ENCODE data around the gene SLC66A3. TPM values are rescaled to one million over a fixed set of nuclear protein-coding genes. Genes with fewer than 3 reads are reported as not detected.

The SLC66A3 gene
- total RNA-seq, 1 experiment from 2014 or later = 19.2 TPM

DNA sequence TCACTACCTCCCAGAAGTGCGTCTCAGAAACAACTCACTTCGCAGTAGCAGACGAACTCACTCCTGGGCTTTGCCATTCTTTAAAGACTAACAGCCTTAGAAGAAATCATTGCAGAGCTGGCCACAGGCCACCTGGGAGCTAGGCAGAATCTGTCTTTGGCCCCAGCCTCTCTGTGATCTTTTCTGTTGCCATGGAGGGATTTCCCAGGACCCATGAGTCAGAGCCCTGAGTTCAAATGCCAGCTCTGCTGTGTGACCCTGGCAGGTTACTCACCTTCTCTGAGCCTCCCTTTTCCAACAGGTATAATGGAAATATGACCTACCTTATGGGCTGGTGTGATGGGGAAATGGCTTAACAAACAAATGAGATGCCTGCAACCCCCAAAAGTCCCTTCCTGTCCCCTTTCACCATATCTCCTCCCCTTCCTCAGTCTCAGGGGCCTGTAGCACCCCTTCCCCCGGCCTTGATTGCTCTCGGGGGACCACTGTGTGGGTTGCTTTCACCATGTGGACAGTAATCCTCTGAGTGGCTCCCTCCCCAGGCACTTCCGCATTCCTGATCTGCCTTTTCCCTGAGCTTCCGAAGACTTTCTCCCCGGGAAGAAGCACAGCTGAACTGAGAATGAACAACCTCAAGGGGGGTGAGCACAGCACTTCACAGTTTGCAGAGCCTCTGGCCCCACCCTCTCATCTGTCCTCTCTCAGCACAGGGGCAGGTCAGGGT is 34.0 kb upstream of the SLC66A3 start:
- intact Hi-C loops (cut with micrococcal nuclease) = no loop called here
- H3K4me2 ChIP-seq (ENCODE audit: low read length) = no peak overlapping the region
- no peaks in the 10 kb centered on the region for H3F3A ChIP-seq (ENCODE audit: low read length, unreplicated experiment)
- no peaks in the 10 kb centered on the region for H3K79me2 ChIP-seq (ENCODE audit: low read length)
- POLR2A ChIA-PET (ENCODE audit: unreplicated experiment) = no interaction called here
- no peak overlapping the region for H3K27ac ChIP-seq (ENCODE audit: low read length)
- BruUV-seq (replicated peaks) = no TSS peak
- no peaks in the 10 kb centered on the region for H3K9me2 ChIP-seq (replicated peaks; ENCODE audit: low read length)
- no peaks in the 10 kb centered on the region for H3K36me3 ChIP-seq (ENCODE audit: low read depth, low read length)
- no peaks in the 10 kb centered on the region for H4K20me1 ChIP-seq (ENCODE audit: low read length)
- DNase-seq = no peak
- ATAC-seq = no peak
- H3K9me3 ChIP-seq (ENCODE audit: low read length) = no peaks in the 10 kb centered on the region
- no peak overlapping the region for H3K4me3 ChIP-seq (ENCODE audit: low read length)
- H3K4me1 ChIP-seq (ENCODE audit: insufficient read depth, low read length) = peaks cover 4% of the 10 kb centered on the region; the same call in 1 of the 2 replicates
- H3K27me3 ChIP-seq (ENCODE audit: low read length) = no peaks in the 10 kb centered on the region
- H2AFZ ChIP-seq (ENCODE audit: low read length) = no peak overlapping the region
- TF ChIP-seq, protein P1, sequence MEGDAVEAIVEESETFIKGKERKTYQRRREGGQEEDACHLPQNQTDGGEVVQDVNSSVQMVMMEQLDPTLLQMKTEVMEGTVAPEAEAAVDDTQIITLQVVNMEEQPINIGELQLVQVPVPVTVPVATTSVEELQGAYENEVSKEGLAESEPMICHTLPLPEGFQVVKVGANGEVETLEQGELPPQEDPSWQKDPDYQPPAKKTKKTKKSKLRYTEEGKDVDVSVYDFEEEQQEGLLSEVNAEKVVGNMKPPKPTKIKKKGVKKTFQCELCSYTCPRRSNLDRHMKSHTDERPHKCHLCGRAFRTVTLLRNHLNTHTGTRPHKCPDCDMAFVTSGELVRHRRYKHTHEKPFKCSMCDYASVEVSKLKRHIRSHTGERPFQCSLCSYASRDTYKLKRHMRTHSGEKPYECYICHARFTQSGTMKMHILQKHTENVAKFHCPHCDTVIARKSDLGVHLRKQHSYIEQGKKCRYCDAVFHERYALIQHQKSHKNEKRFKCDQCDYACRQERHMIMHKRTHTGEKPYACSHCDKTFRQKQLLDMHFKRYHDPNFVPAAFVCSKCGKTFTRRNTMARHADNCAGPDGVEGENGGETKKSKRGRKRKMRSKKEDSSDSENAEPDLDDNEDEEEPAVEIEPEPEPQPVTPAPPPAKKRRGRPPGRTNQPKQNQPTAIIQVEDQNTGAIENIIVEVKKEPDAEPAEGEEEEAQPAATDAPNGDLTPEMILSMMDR (conservative IDR thresholded peaks at IDR 0.05; ENCODE audit: low read depth, low read length) = no peak
- no peak for TF ChIP-seq EZH2phosphoT487 (IDR thresholded peaks at IDR 0.05; ENCODE audit: borderline replicate concordance, low read length)
- TF ChIP-seq EZH2 (IDR thresholded peaks at IDR 0.05; ENCODE audit: low read length, unreplicated experiment) = no peak
- no peak overlapping the region for H3K9ac ChIP-seq (ENCODE audit: low read length)
- CTCF ChIA-PET = interaction anchor here (0.7 to 1.3 kb wide), 2 partner anchors 286 to 289 kb away, joined by 3 to 7 read pairs (median 3); no protein-coding TSS in a partner anchor

DNA sequence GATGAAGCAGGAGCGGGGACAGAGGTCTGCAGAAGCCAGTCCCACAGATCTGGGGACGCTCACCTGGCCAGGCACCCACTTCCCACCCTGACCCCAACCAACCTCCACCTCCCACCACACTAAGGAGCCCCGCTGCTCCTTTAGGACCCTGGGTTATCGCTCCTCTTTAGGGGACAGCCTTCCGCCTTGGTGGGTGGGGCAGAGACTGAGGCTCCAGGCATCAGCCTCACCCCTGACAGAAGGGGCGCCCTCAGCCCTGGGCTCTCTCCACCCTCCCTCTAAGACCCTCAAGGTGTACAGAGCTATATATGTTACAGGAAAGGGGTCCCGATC is 33.5 kb upstream of the SLC66A3 start:
- no peak overlapping the region for H3K4me3 ChIP-seq (ENCODE audit: low read length)
- H4K20me1 ChIP-seq (ENCODE audit: low read length) = no peaks in the 10 kb centered on the region
- no peak overlapping the region for H3K27ac ChIP-seq (ENCODE audit: low read length)
- H3F3A ChIP-seq (ENCODE audit: low read length, unreplicated experiment) = no peaks in the 10 kb centered on the region
- ChIA-PET CTCF (interaction anchor here (1.3 kb wide), 1 partner anchor 289 kb away, joined by 7 read pairs; no protein-coding TSS in a partner anchor), POLR2A (ENCODE audit: unreplicated experiment) (no interaction called here)
- intact Hi-C loops (cut with micrococcal nuclease) = no loop called here
- no peaks in the 10 kb centered on the region for H3K9me2 ChIP-seq (replicated peaks; ENCODE audit: low read length)
- H3K9me3 ChIP-seq (ENCODE audit: low read length) = no peaks in the 10 kb centered on the region
- no peaks in the 10 kb centered on the region for H3K79me2 ChIP-seq (ENCODE audit: low read length)
- no peak for ATAC-seq
- no peak for DNase-seq
- TF ChIP-seq EZH2 (IDR thresholded peaks at IDR 0.05; ENCODE audit: low read length, unreplicated experiment) (no peak), EZH2phosphoT487 (IDR thresholded peaks at IDR 0.05; ENCODE audit: borderline replicate concordance, low read length) (no peak)
- TF ChIP-seq, protein P1 (conservative IDR thresholded peaks at IDR 0.05; ENCODE audit: low read depth, low read length) = no peak
- BruUV-seq (replicated peaks) = no TSS peak
- peaks cover 4% of the 10 kb centered on the region; the same call in 1 of the 2 replicates for H3K4me1 ChIP-seq (ENCODE audit: insufficient read depth, low read length)
- no peaks in the 10 kb centered on the region for H3K27me3 ChIP-seq (ENCODE audit: low read length)
- no peaks in the 10 kb centered on the region for H3K36me3 ChIP-seq (ENCODE audit: low read depth, low read length)
- H3K4me2 ChIP-seq (ENCODE audit: low read length) = no peak overlapping the region
- no peak overlapping the region for H2AFZ ChIP-seq (ENCODE audit: low read length)
- H3K9ac ChIP-seq (ENCODE audit: low read length) = no peak overlapping the region

DNA sequence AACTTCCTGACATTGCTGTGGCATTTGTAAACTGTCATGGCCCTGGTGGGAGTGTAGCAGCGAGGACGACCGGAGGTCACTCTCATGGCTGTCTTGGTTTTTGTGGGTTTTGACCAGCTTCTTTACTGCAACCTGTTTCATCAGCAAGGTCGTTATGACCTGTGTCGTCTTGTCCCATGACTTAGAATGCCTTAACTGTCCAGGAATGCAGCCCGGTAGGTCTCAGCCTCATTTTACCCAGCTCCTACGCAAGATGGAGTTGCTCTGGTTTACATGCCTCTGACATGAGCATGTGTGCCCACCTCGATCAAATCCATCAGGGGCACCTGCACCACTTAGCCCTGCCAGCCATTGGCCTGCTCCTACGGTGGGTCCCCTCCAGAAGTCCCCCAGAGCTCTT is 32.9 kb upstream of the SLC66A3 start:
- Histone ChIP-seq H3K9ac (ENCODE audit: low read length) (no peak overlapping the region), H3K79me2 (ENCODE audit: low read length) (no peaks in the 10 kb centered on the region), H3K9me2 (replicated peaks; ENCODE audit: low read length) (no peaks in the 10 kb centered on the region), H3K4me1 (ENCODE audit: insufficient read depth, low read length) (no peaks in the 10 kb centered on the region; the same call in 1 of the 2 replicates), H3K9me3 (ENCODE audit: low read length) (no peaks in the 10 kb centered on the region), H4K20me1 (ENCODE audit: low read length) (no peaks in the 10 kb centered on the region), H3K4me3 (ENCODE audit: low read length) (no peak overlapping the region), H2AFZ (ENCODE audit: low read length) (no peak overlapping the region), H3K27ac (ENCODE audit: low read length) (no peak overlapping the region), H3K4me2 (ENCODE audit: low read length) (no peak overlapping the region), H3K36me3 (ENCODE audit: low read depth, low read length) (no peaks in the 10 kb centered on the region), H3F3A (ENCODE audit: low read length, unreplicated experiment) (no peaks in the 10 kb centered on the region), H3K27me3 (ENCODE audit: low read length) (no peaks in the 10 kb centered on the region)
- DNase-seq (no peak), ATAC-seq (no peak)
- no TSS peak for BruUV-seq (replicated peaks)
- TF ChIP-seq EZH2phosphoT487 (IDR thresholded peaks at IDR 0.05; ENCODE audit: borderline replicate concordance, low read length) = no peak
- no peak for TF ChIP-seq EZH2 (IDR thresholded peaks at IDR 0.05; ENCODE audit: low read length, unreplicated experiment)
- ChIA-PET POLR2A (ENCODE audit: unreplicated experiment) (no interaction called here), CTCF (interaction anchor here (1.3 kb wide), 1 partner anchor 290 kb away, joined by 7 read pairs; no protein-coding TSS in a partner anchor)
- intact Hi-C loops (cut with micrococcal nuclease) = no loop called here
